Thoracic aorta (tissue), 2 donors: ENCODE data around the gene RGS4. TPM values are rescaled to one million over a fixed set of nuclear protein-coding genes. Genes with fewer than 3 reads are reported as not detected.

ENCODE experiments used
- ATAC-seq: fragments of 150-250 bp; one replicate; pipeline ENCODE4 v1.8.0; 2017; ENCODE audit warnings: low read depth; ENCODE audit not compliant: insufficient number of reproducible peaks, low FRiP score
- DNase-seq: peaks from one replicate; pipeline ENCODE4 v3.0.0-alpha.2; 2020; ENCODE audit warnings: low spot score
- H3K27ac ChIP-seq, 2 donors: fragments of 200-600 bp; sonication (generic); 1 replicate in 1 of 2; 2 replicates in 1 of 2; pipeline ENCODE4 v1.5.1; 2016; ENCODE audit warnings: mild to moderate bottlenecking in 2 of 2, moderate library complexity in 2 of 2
- H3K27me3 ChIP-seq: fragments of 200-600 bp; sonication (generic); replicated peaks from 2 replicates; pipeline ENCODE4 v1.6.0; 2016; ENCODE audit warnings: mild to moderate bottlenecking; ENCODE audit not compliant: insufficient read depth
- H3K36me3 ChIP-seq: fragments of 200-600 bp; sonication (generic); one replicate; pipeline ENCODE4 v1.5.1; 2016
- H3K4me1 ChIP-seq, 2 donors: fragments of 200-600 bp; sonication (generic); 1 replicate in 1 of 2; 2 replicates in 1 of 2; pipeline versions ENCODE4 v1.5.1 to v1.6.0; 2016; ENCODE audit warnings: low read depth in 2 of 2, mild to moderate bottlenecking in 1 of 2; ENCODE audit not compliant: control insufficient read depth in 1 of 2
- H3K4me3 ChIP-seq: fragments of 200-600 bp; sonication (generic); 2 replicates; pipeline ENCODE4 v1.5.1; 2016; ENCODE audit warnings: mild to moderate bottlenecking
- H3K9me3 ChIP-seq: fragments of 200-600 bp; sonication (generic); 2 replicates; pipeline ENCODE4 v1.5.1; 2016
- total RNA-seq, 2 donors: library from RNA; depleted of rRNA; stranded (reverse); fragments of >200 nt; gene quantifications; one replicate each; pipeline versions ENCODE4 v1.1.0 to v1.2.3, GENCODE V29; 2016
- TF ChIP-seq, protein P1 (sequence below): fragments of 200-600 bp; sonication (generic); IDR thresholded peaks from one replicate; pipeline ENCODE4 v1.5.1; 2019; ENCODE audit warnings: antibody characterized with exemption

Gene RGS4
- total RNA-seq, 2 donors from 2014 or later, result 32.6 to 52.0 TPM

DNA sequence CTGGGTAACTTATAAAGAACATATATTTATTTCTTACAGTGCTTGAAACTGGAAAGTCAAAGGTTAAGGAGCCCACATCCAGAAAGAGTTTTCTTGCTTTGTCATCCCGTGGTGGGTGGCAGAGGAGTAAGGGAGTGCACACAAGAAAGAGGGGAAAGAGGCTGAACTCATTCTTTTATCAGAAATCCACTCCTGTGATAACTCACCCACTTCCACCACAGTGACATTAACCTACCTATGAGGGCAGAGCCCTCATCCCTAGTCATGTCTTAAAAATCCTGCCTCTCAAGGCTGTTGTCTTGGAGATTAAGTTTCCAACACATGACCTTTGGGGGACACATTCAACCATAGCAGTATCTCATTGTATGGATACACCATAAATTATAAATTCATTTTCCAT lies 32.5 kb upstream of the RGS4 start:
- no peak for DNase-seq
- H3K4me1 ChIP-seq, result no peaks in the 10 kb centered on the region
- no peaks in the 10 kb centered on the region for H3K27me3 ChIP-seq
- no peak overlapping the region for H3K4me3 ChIP-seq
- no peak overlapping the region for H3K27ac ChIP-seq
- no peak for ATAC-seq
- TF ChIP-seq, protein P1, sequence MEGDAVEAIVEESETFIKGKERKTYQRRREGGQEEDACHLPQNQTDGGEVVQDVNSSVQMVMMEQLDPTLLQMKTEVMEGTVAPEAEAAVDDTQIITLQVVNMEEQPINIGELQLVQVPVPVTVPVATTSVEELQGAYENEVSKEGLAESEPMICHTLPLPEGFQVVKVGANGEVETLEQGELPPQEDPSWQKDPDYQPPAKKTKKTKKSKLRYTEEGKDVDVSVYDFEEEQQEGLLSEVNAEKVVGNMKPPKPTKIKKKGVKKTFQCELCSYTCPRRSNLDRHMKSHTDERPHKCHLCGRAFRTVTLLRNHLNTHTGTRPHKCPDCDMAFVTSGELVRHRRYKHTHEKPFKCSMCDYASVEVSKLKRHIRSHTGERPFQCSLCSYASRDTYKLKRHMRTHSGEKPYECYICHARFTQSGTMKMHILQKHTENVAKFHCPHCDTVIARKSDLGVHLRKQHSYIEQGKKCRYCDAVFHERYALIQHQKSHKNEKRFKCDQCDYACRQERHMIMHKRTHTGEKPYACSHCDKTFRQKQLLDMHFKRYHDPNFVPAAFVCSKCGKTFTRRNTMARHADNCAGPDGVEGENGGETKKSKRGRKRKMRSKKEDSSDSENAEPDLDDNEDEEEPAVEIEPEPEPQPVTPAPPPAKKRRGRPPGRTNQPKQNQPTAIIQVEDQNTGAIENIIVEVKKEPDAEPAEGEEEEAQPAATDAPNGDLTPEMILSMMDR, result no peak
- no peaks in the 10 kb centered on the region for H3K9me3 ChIP-seq
- no peaks in the 10 kb centered on the region for H3K36me3 ChIP-seq

DNA sequence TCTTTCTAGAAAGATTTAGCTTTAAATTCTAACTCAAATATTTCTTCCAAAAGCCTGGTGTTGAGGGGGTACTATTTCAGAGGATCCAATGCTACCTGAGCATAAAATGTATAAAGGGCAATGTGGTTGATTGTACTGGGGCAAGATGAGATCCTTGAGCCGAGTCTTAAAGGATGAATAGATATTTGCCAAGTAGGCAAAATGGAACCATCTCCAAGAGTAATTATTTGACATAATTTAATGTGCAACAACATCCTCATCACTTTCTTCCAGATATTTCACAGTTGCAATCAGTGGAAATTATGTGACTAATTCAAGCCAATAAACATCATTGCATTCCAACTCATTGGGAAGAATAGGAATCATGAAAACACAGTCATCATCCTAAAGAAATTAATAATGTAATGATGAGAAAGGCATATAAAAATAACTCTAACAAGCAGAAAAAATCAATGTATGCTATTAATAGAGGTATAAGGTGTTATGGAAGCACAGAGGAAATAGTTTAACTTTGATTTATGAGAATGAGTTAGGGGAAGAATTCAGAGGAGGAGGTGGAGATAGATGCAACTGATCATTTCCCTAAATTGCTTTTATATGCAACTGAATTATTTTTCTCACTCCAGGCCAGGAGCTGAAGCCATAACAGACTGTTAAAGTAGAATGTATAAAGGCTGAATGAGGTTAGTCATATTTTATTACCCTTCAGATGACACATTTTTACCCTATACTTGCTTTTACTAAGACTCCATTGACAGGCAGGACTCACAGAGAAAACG lies 30.0 kb upstream of the RGS4 start:
- ATAC-seq (no peak), DNase-seq (no peak)
- TF ChIP-seq, protein P1, result no peak
- Histone ChIP-seq H3K4me3 (no peak overlapping the region), H3K27me3 (no peaks in the 10 kb centered on the region), H3K27ac (no peak overlapping the region), H3K36me3 (no peaks in the 10 kb centered on the region), H3K9me3 (no peaks in the 10 kb centered on the region), H3K4me1 (no peaks in the 10 kb centered on the region)

DNA sequence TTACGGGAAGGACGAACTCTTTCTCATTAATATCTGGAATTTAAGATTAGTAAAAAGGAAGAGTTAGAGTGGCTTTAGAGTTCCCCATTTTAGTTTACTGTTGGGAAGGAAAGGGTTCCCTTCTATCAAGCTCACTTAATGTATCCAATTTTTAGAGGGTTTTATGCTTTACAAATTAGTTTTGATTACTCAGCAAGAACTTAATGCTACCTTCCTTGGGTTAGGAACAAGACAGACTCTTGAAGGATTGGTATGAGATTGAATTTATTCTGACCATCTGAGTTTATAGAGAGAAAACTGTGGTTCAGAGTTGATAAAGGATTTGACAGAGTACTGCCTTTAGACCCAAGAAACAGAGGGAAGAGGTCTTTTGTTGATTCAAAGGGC lies 29.5 kb upstream of the RGS4 start:
- DNase-seq (no peak), ATAC-seq (no peak)
- no peaks in the 10 kb centered on the region for H3K27me3 ChIP-seq
- no peaks in the 10 kb centered on the region for H3K9me3 ChIP-seq
- H3K4me1 ChIP-seq, result no peaks in the 10 kb centered on the region
- no peak overlapping the region for H3K4me3 ChIP-seq
- no peaks in the 10 kb centered on the region for H3K36me3 ChIP-seq
- TF ChIP-seq, protein P1, result no peak
- H3K27ac ChIP-seq, result no peak overlapping the region

DNA sequence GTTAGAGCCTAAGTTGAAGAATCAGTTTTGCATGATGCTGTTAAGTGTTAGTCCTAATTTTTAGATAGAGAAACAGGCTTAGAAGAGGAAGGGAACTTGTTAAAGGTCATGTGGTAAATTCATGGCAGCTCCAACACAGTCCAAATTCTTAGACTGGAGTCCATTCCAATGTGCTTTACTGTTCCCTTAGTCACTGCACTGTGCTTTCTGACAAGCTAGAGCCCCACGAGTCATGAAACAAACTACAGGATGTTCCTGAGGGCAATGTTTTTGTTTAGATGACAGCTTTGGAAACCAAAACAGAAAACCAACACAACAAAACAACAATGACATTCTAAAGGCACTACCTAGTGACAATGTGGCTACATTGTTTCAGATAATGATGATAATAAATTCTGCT lies 23.1 kb upstream of the RGS4 start:
- H3K4me3 ChIP-seq, result no peak overlapping the region
- no peak overlapping the region for H3K27ac ChIP-seq
- H3K27me3 ChIP-seq, result no peaks in the 10 kb centered on the region
- TF ChIP-seq, protein P1, result no peak
- H3K9me3 ChIP-seq, result no peaks in the 10 kb centered on the region
- no peak for ATAC-seq
- no peaks in the 10 kb centered on the region for H3K36me3 ChIP-seq
- H3K4me1 ChIP-seq, result no peaks in the 10 kb centered on the region
- no peak for DNase-seq

DNA sequence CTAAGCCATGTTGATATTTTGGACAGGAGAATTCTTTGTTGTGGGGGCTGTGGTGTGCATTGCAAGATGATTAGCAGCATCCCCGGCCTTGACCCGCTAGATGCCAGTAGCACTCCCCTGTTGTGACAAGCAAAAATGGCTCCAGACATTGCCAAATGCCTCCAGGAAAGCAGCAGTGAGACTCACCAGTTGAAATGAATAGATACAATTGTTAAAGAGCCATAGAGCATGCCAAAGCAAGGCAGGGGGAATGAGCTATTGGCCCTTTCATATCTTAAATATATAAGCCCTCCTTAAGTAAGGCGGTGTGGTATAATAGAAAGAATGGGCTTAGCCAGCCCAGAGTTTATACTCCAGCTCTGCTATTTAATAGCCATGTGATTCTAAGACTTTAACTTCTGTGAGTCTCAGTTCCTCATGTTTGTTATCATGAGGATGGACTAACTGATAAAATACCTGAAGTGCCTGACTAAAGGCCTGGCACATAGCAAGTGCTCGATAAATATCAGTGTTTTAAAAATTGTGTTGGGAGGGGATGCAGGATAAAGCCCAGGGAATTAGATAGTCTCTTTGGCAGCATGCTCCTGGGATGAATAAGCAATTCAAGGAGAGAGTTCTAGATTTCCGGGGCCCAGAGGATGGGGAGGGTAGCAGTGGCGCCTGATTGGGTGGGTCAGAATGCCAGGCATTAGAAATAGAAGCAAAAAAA lies 21.1 kb upstream of the RGS4 start:
- TF ChIP-seq, protein P1, result no peak
- Histone ChIP-seq H3K4me3 (no peak overlapping the region), H3K9me3 (no peaks in the 10 kb centered on the region), H3K4me1 (no peaks in the 10 kb centered on the region), H3K27me3 (no peaks in the 10 kb centered on the region), H3K36me3 (no peaks in the 10 kb centered on the region), H3K27ac (no peak overlapping the region)
- ATAC-seq (no peak), DNase-seq (no peak)
